Gastrocnemius medialis (tissue), 4 donors: ENCODE results near the gene CFAP20.
"Not testable (repeated sequence)": the region's sequence is repeated elsewhere in the genome, so short reads cannot be mapped to it uniquely, and the experiment has no call there.

Experiments
- CTCF ChIP-seq, 5 experiments: fragments of 450-650 bp in 3 of 5; fragments of 200-600 bp in 2 of 5; sonication (generic) in 2 of 5; IDR thresholded peaks in 4 of 5; conservative IDR thresholded peaks in 1 of 5; 1 replicate in 4 of 5; 2 replicates in 1 of 5; pipeline ENCODE4 v1.5.1; 2016 to 2019; ENCODE audit warnings: antibody characterized with exemption in 5 of 5, mild to moderate bottlenecking in 3 of 5, moderate library complexity in 3 of 5
- POLR2A ChIP-seq, 2 donors: fragments of 450-650 bp; IDR thresholded peaks; one replicate each; pipeline ENCODE4 v1.6.1; 2017; ENCODE audit warnings: antibody characterized with exemption in 2 of 2, mild to moderate bottlenecking in 2 of 2, moderate library complexity in 2 of 2

- not testable (repeated sequence) for TF ChIP-seq CTCF (IDR thresholded peaks at IDR 0.05 in 4 of 5, conservative IDR thresholded peaks at IDR 0.05 in 1 of 5); POLR2A (IDR thresholded peaks at IDR 0.05)
Observed at GRCh38 chr16:58072134-58072533, 57.0 kb downstream of the CFAP20 start.
